ENCODE measurements around the gene EIF1AX.

EIF1AX gene

GRCh38 chrX:20116087-20116576 lies 25.5 kb downstream of the EIF1AX start:
- DNase-seq (ENCODE audit: low read depth in 2 of 2), result no peak
- TF ChIP-seq CTCF (IDR thresholded peaks at IDR 0.05; ENCODE audit: low read depth, low read length), result no peak
- peak overlapping the region; percentile 31 to 35 for H3K4me3 ChIP-seq (replicated peaks in 1 of 2; ENCODE audit: low read depth in 2 of 2, low read length in 2 of 2)

- no peak overlapping the region for H3K4me3 ChIP-seq (replicated peaks in 1 of 2; ENCODE audit: low read depth in 2 of 2, low read length in 2 of 2)
- no peak for DNase-seq (ENCODE audit: low read depth in 2 of 2)
- TF ChIP-seq CTCF (IDR thresholded peaks at IDR 0.05; ENCODE audit: low read depth, low read length), result no peak
These were observed 29.4 kb downstream of the EIF1AX start for GRCh38 chrX:20112022-20112774.

GRCh38 chrX:20111271-20111670 lies 30.4 kb downstream of the EIF1AX start:
- no peak for DNase-seq (ENCODE audit: low read depth in 2 of 2)
- no peak overlapping the region for H3K4me3 ChIP-seq (replicated peaks in 1 of 2; ENCODE audit: low read depth in 2 of 2, low read length in 2 of 2)
- no peak for TF ChIP-seq CTCF (IDR thresholded peaks at IDR 0.05; ENCODE audit: low read depth, low read length)

GRCh38 chrX:20101934-20102581 lies 39.6 kb downstream of the EIF1AX start:
- DNase-seq (ENCODE audit: low read depth in 2 of 2), result no peak
- H3K4me3 ChIP-seq (replicated peaks in 1 of 2; ENCODE audit: low read depth in 2 of 2, low read length in 2 of 2), result no peak overlapping the region
- no peak for TF ChIP-seq CTCF (IDR thresholded peaks at IDR 0.05; ENCODE audit: low read depth, low read length)

- no peak for DNase-seq (ENCODE audit: low read depth in 2 of 2)
- no peak for TF ChIP-seq CTCF (IDR thresholded peaks at IDR 0.05; ENCODE audit: low read depth, low read length)
- H3K4me3 ChIP-seq (replicated peaks in 1 of 2; ENCODE audit: low read depth in 2 of 2, low read length in 2 of 2), result no peak overlapping the region
These were observed 50.1 kb downstream of the EIF1AX start for GRCh38 chrX:20091499-20091898.

- no peak overlapping the region for H3K4me3 ChIP-seq (replicated peaks in 1 of 2; ENCODE audit: low read depth in 2 of 2, low read length in 2 of 2)
- no peak for TF ChIP-seq CTCF (IDR thresholded peaks at IDR 0.05; ENCODE audit: low read depth, low read length)
- DNase-seq (ENCODE audit: low read depth in 2 of 2), result no peak
These were observed 51.8 kb downstream of the EIF1AX start for GRCh38 chrX:20089845-20090244.
